Ovary (tissue), 3 donors: ENCODE measurements around the gene EPHA7.

Experiments used
- CTCF ChIP-seq, 3 donors: fragments of 450-650 bp in 2 of 3; fragments of 200-600 bp in 1 of 3; IDR thresholded peaks; one replicate each; pipeline versions ENCODE4 v1.5.1 to v1.8.0; 2016 to 2022; ENCODE audit warnings: antibody characterized with exemption in 3 of 3, mild to moderate bottlenecking in 1 of 3
- EP300 ChIP-seq: sonication (generic); formaldehyde crosslinking; IDR thresholded peaks from one replicate; pipeline ENCODE4 v1.6.1; 2017; ENCODE audit warnings: antibody characterized with exemption
- POLR2A ChIP-seq: fragments of 450-650 bp; IDR thresholded peaks from one replicate; pipeline ENCODE4 v1.6.1; 2017; ENCODE audit warnings: antibody characterized with exemption, mild to moderate bottlenecking, moderate library complexity
- donor health status: DM: no; HTN: no; CAD: no.

DNA sequence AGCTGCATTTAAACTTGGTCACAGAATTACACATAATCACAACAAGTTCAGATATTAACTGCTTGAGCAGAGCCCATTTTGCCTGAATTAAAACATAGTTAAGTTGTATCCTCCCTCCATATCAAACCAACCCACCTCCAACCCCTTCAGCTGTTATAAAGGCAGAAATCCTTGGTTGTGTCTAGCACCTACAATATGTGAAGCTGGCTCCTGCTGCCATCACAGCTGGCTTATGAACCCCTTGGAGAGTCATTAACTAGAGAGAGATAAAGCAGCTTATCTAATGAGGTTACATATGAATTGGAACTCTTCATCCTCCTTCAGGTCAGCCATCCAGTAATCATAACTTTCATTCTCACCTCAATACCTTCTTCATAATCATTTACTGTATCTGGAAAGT is 101.8 kb downstream of the EPHA7 start:
- TF ChIP-seq CTCF (IDR thresholded peaks at IDR 0.05), result no peak
- no peak for TF ChIP-seq POLR2A
- no peak for TF ChIP-seq EP300
